ENCODE data around the gene LRP1B. TPM values are rescaled to one million over a fixed set of nuclear protein-coding genes. Genes with fewer than 3 reads are reported as not detected.

Gene LRP1B
- total RNA-seq, 4 donors from 2014 or later = 1.2 to 3.3 (median 2.6) TPM

- Histone ChIP-seq H3K36me3 (no peaks in the 10 kb centered on the region), H3K27ac (no peak overlapping the region), H3K4me3 (no peak overlapping the region), H3K9me3 (no peaks in the 10 kb centered on the region), H3K27me3 (no peaks in the 10 kb centered on the region), H3K4me1 (no peaks in the 10 kb centered on the region)
- 80 to 83% methylated on average over 4 of the region's 4 CpGs for WGBS, 2 donors
- DNase-seq (ENCODE audit: low spot score in 2 of 2) = no peak
- TF ChIP-seq, protein P1, sequence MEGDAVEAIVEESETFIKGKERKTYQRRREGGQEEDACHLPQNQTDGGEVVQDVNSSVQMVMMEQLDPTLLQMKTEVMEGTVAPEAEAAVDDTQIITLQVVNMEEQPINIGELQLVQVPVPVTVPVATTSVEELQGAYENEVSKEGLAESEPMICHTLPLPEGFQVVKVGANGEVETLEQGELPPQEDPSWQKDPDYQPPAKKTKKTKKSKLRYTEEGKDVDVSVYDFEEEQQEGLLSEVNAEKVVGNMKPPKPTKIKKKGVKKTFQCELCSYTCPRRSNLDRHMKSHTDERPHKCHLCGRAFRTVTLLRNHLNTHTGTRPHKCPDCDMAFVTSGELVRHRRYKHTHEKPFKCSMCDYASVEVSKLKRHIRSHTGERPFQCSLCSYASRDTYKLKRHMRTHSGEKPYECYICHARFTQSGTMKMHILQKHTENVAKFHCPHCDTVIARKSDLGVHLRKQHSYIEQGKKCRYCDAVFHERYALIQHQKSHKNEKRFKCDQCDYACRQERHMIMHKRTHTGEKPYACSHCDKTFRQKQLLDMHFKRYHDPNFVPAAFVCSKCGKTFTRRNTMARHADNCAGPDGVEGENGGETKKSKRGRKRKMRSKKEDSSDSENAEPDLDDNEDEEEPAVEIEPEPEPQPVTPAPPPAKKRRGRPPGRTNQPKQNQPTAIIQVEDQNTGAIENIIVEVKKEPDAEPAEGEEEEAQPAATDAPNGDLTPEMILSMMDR (IDR thresholded peaks at IDR 0.05) = no peak
- no peak for TF ChIP-seq POLR2A (IDR thresholded peaks at IDR 0.05)
- no peak for TF ChIP-seq EP300 (IDR thresholded peaks at IDR 0.05)
These were observed 1333.1 kb downstream of the LRP1B start for GRCh38 chr2:140797718-140798117.

DNA sequence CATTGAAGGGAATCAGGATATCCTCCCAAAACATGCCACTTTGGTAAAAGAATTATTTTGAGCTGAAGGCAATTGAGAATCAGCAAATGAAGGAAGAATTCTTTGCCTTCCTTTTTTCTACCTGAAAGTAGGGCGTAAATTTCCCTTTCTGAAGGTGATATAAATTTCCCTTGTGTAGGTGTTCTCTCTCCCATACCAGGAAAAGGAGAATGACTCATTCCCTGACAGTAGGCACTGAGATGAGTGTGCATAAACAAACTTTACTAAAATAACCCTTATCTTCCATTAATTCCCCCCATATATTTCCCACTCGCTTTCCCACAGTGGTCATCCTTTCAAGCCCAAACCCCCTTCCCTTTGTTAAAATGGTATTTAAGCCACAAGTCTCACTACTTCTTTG is 1339.0 kb downstream of the LRP1B start:
- no peaks in the 10 kb centered on the region for H3K36me3 ChIP-seq
- TF ChIP-seq POLR2A (IDR thresholded peaks at IDR 0.05) (no peak), EP300 (IDR thresholded peaks at IDR 0.05) (no peak)
- TF ChIP-seq, protein P1 (IDR thresholded peaks at IDR 0.05) = no peak
- no peak overlapping the region for H3K27ac ChIP-seq
- no peaks in the 10 kb centered on the region for H3K4me1 ChIP-seq
- DNase-seq (ENCODE audit: low spot score in 2 of 2) = no peak
- H3K4me3 ChIP-seq = no peak overlapping the region
- no peaks in the 10 kb centered on the region for H3K27me3 ChIP-seq
- no peaks in the 10 kb centered on the region for H3K9me3 ChIP-seq
- WGBS, 2 donors = 92 to 98% methylated on average over 2 of the region's 2 CpGs

- no peaks in the 10 kb centered on the region for H3K9me3 ChIP-seq
These were observed 1344.2 kb downstream of the LRP1B start for GRCh38 chr2:140786585-140786984.

DNA sequence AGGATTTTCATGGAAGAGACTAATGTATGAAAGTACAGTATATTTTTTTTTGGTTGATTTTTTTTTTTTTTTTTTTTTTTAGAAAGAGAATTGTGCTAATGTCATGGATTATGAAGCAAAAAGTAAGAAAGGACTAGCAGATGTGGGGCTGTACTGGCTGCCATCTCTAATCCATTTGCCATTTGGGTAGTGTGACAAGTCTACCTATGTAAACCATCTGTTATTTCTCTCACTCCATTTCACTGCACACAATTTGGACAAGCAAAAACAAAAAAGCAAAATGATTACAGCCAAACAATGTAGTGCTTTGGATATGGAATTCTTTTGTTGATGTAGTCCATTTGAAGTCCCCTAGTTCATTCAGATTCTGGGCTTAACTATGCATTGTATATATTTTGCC is 1355.4 kb downstream of the LRP1B start:
- TF ChIP-seq EP300 (IDR thresholded peaks at IDR 0.05) = no peak
- TF ChIP-seq, protein P1 (IDR thresholded peaks at IDR 0.05) = no peak
- no peak for TF ChIP-seq POLR2A (IDR thresholded peaks at IDR 0.05)
- no peak for DNase-seq (ENCODE audit: low spot score in 2 of 2)

More at GRCh38 chr2:140786585-140786984, 1344.2 kb downstream of the LRP1B start:
- no peak overlapping the region for H3K27ac ChIP-seq
- WGBS, 2 donors = 63 to 71% methylated on average over 2 of the region's 2 CpGs
- no peaks in the 10 kb centered on the region for H3K4me1 ChIP-seq
- DNase-seq (ENCODE audit: low spot score in 2 of 2) = no peak
- TF ChIP-seq, protein P1 (IDR thresholded peaks at IDR 0.05) = no peak
- no peak for TF ChIP-seq EP300 (IDR thresholded peaks at IDR 0.05)
- no peak for TF ChIP-seq POLR2A (IDR thresholded peaks at IDR 0.05)
- H3K27me3 ChIP-seq = no peaks in the 10 kb centered on the region
- H3K4me3 ChIP-seq = no peak overlapping the region
- H3K36me3 ChIP-seq = no peaks in the 10 kb centered on the region

DNA sequence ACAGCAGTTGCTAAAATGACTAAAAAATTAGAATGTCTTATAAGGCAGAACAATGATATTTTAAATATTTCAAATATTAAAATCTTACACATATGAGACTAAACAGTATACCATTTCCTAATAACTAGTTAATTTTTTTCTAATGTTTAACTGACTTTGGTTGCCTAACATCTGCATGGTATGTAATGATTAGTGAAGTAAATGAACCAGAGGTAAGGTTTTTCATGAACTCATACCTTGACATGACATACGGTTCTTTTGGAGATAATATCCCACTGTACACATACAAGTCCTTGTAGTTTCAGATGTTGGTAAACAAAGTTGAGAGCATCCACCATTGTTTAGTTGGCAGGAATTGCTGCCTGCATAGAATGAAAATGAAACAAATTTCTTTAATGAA is 1360.2 kb downstream of the LRP1B start:
- TF ChIP-seq POLR2A (IDR thresholded peaks at IDR 0.05) (no peak), EP300 (IDR thresholded peaks at IDR 0.05) (no peak)
- TF ChIP-seq, protein P1 (IDR thresholded peaks at IDR 0.05) = no peak
- Histone ChIP-seq H3K4me1 (no peaks in the 10 kb centered on the region), H3K4me3 (no peak overlapping the region), H3K9me3 (no peaks in the 10 kb centered on the region), H3K27ac (no peak overlapping the region), H3K27me3 (no peaks in the 10 kb centered on the region), H3K36me3 (no peaks in the 10 kb centered on the region)
- no peak for DNase-seq (ENCODE audit: low spot score in 2 of 2)
- WGBS, 2 donors = 84 to 97% methylated on average over 1 of the region's 1 CpG

More for the DNA sequence above, 1355.4 kb downstream of the LRP1B start:
- Histone ChIP-seq H3K27me3 (no peaks in the 10 kb centered on the region), H3K4me1 (no peaks in the 10 kb centered on the region), H3K4me3 (no peak overlapping the region), H3K9me3 (no peaks in the 10 kb centered on the region), H3K36me3 (no peaks in the 10 kb centered on the region), H3K27ac (no peak overlapping the region)

Data from tibial nerve (tissue), 4 donors.